ENCODE data around the gene TMEM121.

Gene TMEM121

GRCh38 chr14:105498430-105499255 is 27.7 kb upstream of the TMEM121 start:
- DNase-seq: no peak

- DNase-seq: no peak
Observed at GRCh38 chr14:105499256-105500035, 26.9 kb upstream of the TMEM121 start.

DNA sequence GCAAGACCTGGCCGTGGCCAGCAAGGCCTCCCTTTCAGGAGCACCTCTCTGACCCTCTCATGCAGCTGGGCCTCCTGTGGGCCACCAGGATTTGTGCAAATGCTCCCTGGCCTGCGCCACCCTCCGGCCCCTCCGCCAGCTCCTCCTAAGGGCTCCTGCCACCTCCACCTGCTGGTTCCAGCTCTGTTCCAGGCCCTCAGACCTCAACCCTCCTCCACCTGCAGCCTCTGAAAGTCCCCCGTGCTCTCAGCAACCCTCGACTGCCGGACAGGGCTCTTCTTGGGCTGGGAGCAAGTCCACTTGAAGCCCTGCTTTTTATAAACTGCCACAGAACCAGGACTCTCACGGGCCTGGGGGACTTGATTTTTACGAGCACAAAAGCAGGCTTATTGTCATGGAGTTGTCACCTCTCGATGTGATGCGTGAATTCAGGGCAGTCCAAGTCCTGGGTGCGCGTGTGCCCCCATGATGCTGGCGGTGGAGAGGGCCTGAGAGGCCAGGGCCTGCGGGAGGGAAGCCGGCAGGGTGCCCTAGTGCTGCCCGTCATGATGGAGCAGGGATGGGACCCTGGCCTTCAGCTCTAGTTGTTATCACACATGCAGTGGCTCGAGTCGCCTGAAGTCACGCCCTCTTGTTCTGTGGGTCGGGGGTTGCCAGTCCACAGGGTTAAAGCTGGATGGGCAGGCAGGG is 26.2 kb upstream of the TMEM121 start:
- no peak for DNase-seq

- DNase-seq: no peak
Observed at GRCh38 chr14:105500726-105501101, 25.7 kb upstream of the TMEM121 start.

DNA sequence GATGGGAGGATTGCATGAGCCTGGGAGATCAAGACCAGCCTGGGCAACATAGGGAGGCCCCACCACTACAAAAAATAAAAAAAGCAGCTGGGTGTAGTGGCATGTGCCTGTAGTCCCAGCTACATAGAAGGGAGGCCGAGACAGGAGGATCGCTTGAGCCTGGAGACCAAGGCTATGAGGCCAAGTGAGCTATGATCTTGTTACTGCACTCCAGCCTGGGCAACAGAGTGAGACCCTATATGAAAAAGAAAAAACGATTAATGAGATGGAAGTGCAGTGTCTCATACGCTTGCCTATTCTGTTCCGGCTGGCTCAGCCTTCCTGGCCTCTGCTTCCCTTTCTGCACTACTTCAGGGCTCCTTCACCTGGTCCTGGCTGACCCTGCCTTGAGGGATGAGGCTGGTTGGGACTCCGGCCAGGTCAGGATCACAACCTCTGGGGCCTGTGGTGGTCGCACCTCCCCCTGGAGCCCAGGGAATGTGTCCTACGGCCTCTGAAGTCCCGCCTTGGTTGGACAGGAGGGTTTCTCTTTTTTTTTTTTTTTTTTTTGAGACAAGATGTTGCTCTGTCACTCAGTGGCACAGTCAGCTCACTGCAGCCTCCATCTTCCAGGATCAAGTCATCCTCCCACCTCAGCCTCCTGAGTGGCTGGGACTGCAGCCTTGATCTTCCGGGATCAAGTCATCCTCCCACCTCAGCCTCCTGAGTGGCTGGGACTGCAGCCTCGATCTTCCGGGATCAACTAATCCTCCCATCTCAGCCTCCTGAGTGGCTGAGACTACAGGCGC is 24.7 kb upstream of the TMEM121 start:
- no peak for DNase-seq

DNA sequence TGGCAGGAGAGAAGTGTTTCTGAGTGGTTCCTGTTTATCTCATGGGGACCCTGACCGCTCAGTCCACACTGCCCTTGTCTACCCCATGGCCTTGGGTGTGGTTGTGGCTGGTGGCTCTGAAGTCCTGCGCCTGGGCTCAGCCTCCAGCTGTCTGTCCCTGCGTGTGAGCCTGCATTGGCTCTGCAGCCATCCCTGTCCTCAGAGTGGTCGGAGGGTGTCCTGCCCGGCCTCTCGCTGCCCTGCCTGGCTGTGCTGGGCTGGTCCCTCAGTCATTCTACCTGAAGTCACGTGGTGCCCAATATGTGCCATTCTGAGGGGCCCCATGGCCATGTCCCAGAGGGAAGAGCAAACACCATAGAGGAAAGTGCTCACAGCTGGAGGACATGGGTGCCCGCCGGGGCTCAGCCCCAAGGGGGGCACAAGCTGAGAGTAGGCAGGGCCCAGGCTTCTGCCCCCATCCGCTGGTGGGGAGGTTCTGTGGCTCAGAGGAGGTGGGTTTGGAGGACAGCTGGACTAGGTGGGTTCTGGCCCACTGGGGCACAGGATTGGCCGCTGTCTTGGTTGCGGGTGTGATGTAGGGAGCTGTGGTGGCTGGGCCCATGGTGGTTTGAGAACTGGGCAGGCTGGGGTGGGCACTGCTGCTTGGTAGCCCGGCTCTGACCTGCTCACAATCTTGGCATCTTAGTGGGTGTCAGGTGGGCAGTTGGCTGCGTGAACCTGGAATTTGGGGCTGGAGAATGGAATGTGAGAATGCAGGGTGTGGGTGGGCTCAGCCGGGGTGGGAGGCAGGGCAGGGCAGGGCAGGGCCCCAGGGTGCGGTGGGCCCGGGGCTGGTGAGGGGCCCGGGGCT is 23.7 kb upstream of the TMEM121 start:
- DNase-seq: no peak

DNA sequence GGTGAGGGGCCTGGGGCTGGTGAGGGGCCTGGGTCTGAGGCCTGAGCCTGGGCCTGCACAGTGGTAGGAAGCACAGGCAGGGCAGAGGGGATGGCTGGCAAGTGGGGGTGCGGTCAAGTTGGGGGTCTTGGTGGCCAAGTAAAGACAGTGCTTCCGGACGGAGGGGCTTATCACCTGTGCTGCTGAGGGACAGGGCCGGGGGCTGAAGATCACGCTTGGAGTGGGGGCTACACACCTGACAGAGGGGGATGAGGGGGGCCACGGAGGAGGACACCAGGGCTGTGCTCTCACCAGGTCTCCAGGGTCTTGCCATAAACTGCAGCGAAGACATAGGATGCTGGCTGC is 23.1 kb upstream of the TMEM121 start:
- DNase-seq: no peak

DNA sequence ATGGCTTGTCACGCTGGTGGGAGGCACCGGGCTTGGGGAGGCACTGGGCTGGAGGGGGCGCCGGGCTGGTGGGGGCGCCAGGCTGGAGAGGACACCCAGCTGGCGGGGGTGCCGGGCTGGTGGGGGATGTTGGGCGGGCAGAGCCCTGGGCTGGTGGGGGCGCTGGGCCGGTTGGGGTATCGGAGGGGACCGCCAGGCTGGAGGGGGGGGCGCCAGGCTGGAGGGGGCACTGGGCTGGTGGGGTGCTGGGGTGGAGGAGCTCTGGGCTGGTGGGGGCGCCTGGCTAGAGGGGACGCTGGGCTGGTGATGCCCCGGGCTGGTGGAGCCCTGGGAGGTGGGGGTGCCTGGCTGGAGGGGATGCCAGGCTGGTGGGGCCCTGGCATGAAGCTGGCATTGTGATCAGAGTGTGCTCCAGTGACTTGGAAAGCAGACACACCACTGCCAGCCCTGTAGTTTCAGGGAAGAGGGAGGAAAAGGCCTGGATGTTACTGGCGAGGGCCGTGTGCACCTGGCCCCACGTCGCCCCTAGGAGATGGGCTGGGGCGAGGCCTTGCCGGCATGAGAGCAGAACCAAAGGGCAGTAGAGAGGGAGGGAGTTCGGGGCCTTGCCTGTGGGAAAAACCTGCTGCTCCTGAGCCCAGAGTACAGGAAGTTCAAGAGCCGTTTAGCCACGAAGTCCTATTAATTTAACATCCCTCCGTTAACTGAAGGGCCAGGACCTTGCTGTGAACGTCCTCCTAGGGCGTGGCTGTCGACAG is 22.3 kb upstream of the TMEM121 start:
- no peak for DNase-seq

- no peak for DNase-seq
Observed at GRCh38 chr14:105505101-105505500, 21.3 kb upstream of the TMEM121 start.

- DNase-seq: no peak
Observed at GRCh38 chr14:105507247-105507646, 19.1 kb upstream of the TMEM121 start.

- DNase-seq: no peak
Observed at GRCh38 chr14:105508069-105508468, 18.3 kb upstream of the TMEM121 start.

GRCh38 chr14:105508601-105509000 is 17.8 kb upstream of the TMEM121 start:
- no peak for DNase-seq

GRCh38 chr14:105517096-105517495 is 9.3 kb upstream of the TMEM121 start:
- no peak for DNase-seq

DNA sequence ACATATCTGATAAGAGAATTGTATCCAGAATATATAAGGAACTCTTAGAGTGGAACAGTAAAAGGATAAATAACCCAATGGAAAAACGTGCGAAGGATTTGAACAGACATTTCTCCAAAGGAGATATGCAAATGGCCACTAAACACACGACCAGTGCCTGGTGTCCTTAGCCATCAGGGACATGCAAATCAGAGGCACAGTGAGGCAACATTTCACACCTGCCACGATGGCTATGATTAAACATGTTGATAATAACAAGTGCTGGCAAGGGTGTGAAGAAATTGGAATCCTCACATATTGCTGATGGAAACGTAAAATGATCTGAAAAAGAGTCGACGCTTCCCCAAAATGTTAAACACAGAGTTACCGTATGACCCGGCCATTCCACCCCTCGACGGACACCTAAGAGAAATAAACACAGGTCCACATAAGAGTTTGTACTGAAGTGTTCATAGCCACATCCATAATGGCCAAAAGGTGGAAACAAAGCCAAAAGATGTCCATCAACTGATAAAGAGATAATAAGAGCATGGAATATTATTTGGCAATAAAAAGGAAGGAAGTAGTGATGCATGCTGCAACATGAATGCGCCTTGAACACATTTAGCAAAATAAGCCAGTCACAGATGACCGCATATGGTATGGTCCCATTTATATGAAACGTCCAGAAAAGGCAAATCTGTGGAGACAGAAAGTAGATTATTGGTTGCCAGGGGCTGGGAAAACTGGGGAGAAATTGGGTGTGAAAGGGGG is 6.3 kb upstream of the TMEM121 start:
- DNase-seq: no peak

GRCh38 chr14:105525326-105525725 is 1.1 kb upstream of the TMEM121 start:
- DNase-seq: no peak

DNA sequence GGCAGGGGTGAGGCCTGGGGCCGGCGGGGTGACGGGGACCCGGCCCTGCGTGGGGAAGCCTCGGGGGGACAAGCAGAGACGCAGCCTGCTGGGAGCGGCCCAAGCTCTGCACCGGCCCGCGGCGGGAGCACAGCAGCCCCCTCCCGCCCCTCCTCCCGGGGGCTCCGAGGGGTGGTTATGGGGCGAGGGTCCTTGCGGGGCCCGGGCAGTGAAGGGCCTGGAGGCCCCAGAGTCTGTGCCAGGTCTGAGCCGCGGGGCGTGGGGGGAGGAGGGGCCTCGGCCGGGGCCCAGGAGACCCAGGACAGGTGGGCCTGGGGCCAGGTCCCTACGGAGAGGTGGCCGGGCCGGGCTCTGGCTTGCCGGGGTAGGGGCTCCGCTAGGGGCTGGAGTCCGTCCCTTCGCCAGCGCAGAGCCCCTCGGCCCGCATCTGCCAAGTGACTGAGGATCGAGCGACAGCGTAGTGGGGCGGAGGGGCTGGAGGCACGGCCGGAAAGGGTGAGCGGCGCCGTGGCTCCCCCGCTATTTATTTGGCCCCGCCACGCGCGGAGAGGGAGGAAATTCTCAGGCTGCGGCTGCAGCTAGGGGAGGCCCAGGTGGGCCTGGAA is 495 bp downstream of the TMEM121 start:
- DNase-seq: no peak

GRCh38 chr14:105527381-105527825 is 1.0 kb downstream of the TMEM121 start:
- DNase-seq: no peak

DNA sequence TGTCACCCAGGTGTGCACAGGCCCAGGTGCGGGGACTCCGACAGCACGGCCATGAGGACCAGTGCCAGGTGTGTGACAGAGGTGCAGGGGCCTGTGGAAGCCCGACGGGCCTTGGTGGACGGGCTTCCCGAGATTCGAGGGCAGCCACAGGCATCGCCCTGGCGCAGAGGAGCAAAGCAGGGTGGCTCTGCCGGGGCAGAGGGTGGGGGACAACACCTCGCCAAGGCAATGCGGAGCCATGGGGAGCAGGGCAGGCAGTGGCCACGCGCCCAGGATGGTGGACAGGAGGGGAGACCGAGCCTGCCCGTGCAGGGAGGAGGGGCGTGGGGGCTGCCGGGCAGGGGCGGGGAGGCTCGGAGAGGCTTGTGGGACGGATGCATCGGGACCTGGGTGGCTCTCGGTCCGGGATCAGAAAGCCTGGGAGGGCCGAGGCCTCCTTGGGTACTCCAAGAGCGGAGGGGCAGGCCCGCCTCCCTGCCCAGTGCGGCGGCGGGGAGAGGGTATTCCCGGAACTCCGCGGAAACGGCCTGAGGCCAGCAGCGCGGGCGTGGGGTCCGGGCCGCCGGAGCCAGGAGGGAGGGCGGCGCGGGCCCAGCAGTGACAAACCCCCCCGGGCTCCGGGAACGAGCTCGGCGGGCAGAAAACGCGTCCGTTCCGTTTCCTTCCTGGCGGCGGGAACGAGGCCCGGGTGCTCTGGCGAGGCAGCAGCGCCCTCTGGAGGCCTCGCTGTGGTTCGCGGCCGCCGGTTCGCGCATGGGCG is 1.6 kb downstream of the TMEM121 start:
- peak; percentile 80 for DNase-seq
